HepG2 (cell line): ENCODE results near the gene PDGFA. TPM values are rescaled to one million over a fixed set of nuclear protein-coding genes. Genes with fewer than 3 reads are reported as not detected.

Source experiments
- BATF2 ChIP-seq: sonication (generic); formaldehyde crosslinking; IDR thresholded peaks from 2 replicates; pipeline ENCODE4 v1.8.0; 2022; ENCODE audit warnings: mild to moderate bottlenecking, missing genetic modification reagents, moderate library complexity
- BCL3 ChIP-seq: sonication (generic); formaldehyde crosslinking; IDR thresholded peaks from 2 replicates; pipeline ENCODE4 v1.5.1; 2020; ENCODE audit warnings: mild to moderate bottlenecking, missing genetic modification reagents, moderate library complexity
- DMAP1 ChIP-seq: IDR thresholded peaks from 2 replicates; pipeline ENCODE4 v1.6.1; 2016
- E2F2 ChIP-seq: sonication (generic); formaldehyde crosslinking; IDR thresholded peaks from 2 replicates; pipeline ENCODE4 v1.4.0; 2020; ENCODE audit warnings: missing genetic modification reagents, borderline replicate concordance
- FOXA1 ChIP-seq, 2 experiments: fragments of 450-650 bp in 1 of 2; sonication (generic) in 1 of 2; formaldehyde crosslinking in 1 of 2; IDR thresholded peaks; 2 replicates each; pipeline versions ENCODE4 v1.4.0 to v1.6.1; 2016 to 2020; ENCODE audit warnings: missing genetic modification reagents in 1 of 2
- JARID2 ChIP-seq: sonication (generic); formaldehyde crosslinking; IDR thresholded peaks from 2 replicates; pipeline ENCODE4 v1.8.1; 2023; ENCODE audit warnings: missing genetic modification reagents, inconsistent platforms; ENCODE audit not compliant: insufficient replicate concordance
- KLF16 ChIP-seq, 2 experiments: sonication (generic) in 1 of 2; formaldehyde crosslinking in 1 of 2; IDR thresholded peaks; 2 replicates each; pipeline versions ENCODE4 v1.6.1 to v1.8.0; 2016 to 2023; ENCODE audit warnings: missing genetic modification reagents in 2 of 2, missing compliant biosample characterization in 1 of 2
- PAXIP1 ChIP-seq: sonication (generic); formaldehyde crosslinking; conservative IDR thresholded peaks from 2 replicates; pipeline ENCODE4 v1.4.0; 2020; ENCODE audit warnings: mild to moderate bottlenecking, missing genetic modification reagents, moderate library complexity
- SRY ChIP-seq: sonication (generic); formaldehyde crosslinking; IDR thresholded peaks from 2 replicates; pipeline ENCODE4 v1.8.0; 2022; ENCODE audit warnings: mild to moderate bottlenecking, missing genetic modification reagents
- YEATS4 ChIP-seq: sonication (generic); formaldehyde crosslinking; IDR thresholded peaks from 2 replicates; pipeline ENCODE4 v1.4.0; 2020; ENCODE audit warnings: missing genetic modification reagents, borderline replicate concordance
- ZBTB49 ChIP-seq: sonication (generic); formaldehyde crosslinking; IDR thresholded peaks from 2 replicates; pipeline ENCODE4 v1.4.0; 2020; ENCODE audit warnings: missing genetic modification reagents, borderline replicate concordance
- ZMYM4 ChIP-seq: sonication (generic); formaldehyde crosslinking; IDR thresholded peaks from 2 replicates; pipeline ENCODE4 v1.8.1; 2023; ENCODE audit warnings: mild to moderate bottlenecking, missing genetic modification reagents
- ZNF230 ChIP-seq: sonication (generic); formaldehyde crosslinking; IDR thresholded peaks from 2 replicates; pipeline ENCODE4 v1.4.0; 2020; ENCODE audit warnings: mild to moderate bottlenecking, missing genetic modification reagents
- ZNF350 ChIP-seq: sonication (generic); formaldehyde crosslinking; IDR thresholded peaks from 2 replicates; pipeline ENCODE4 v1.4.0; 2020; ENCODE audit warnings: mild to moderate bottlenecking, low read depth, missing genetic modification reagents, borderline replicate concordance
- ZNF800 ChIP-seq: sonication (generic); formaldehyde crosslinking; IDR thresholded peaks from 2 replicates; pipeline ENCODE4 v1.4.0; 2020; ENCODE audit warnings: missing genetic modification reagents
- polyA plus RNA-seq, 8 experiments: library from polyadenylated mRNA; depleted of rRNA in 3 of 8; stranded (reverse) in 7 of 8; unstranded in 1 of 8; fragments of >200 nt; fragmentation: Illumina TruSeq in 4 of 8; extraction: Trizol in 4 of 8; gene quantifications; 2 replicates each; pipeline versions ENCODE4 v1.2.1 to v1.2.3, GENCODE V29; 2011 to 2016; ENCODE audit warnings: low read depth in 4 of 8, missing spikeins in 1 of 8, mixed read lengths in 1 of 8; ENCODE audit not compliant: insufficient read depth in 1 of 8
- total RNA-seq, 5 experiments: library from RNA; depleted of rRNA; stranded (reverse); fragments of >200 nt; fragmentation: Illumina TruSeq; extraction: Trizol; gene quantifications; 2 replicates each; pipeline ENCODE4 v1.2.3, GENCODE V29; 2016; ENCODE audit warnings: low read depth in 1 of 5

PDGFA gene
- total and polyA plus RNA-seq, 2 of the 13 experiments (the other 11 are each of a cell fraction or from before 2014, with no cell fraction given), result 1.5 to 3.4 TPM

GRCh38 chr7:471866-472639, 47.6 kb downstream of the PDGFA start (continued):
- TF ChIP-seq BCL3 (CRISPR knock-in tag) (0 out of 2 replicates have a peak, but pooled peaks have one; percentile 68), BATF2 (no peak), JARID2 (no peak), ZMYM4 (CRISPR knock-in tag) (0 out of 2 replicates have a peak, but pooled peaks have one; percentile 44), ZNF230 (CRISPR knock-in tag) (0 out of 2 replicates have a peak, but pooled peaks have one; percentile 7), ZNF800 (CRISPR knock-in tag) (no peak), KLF16 (CRISPR knock-in tag; IDR thresholded peaks at IDR 0.05) (no peak), DMAP1 (CRISPR knock-in tag) (0 out of 2 replicates have a peak, but pooled peaks have one; percentile 25), SRY (CRISPR knock-in tag) (no peak), PAXIP1 (peak; percentile 82), ZNF350 (CRISPR knock-in tag) (peak; percentile 42; the same call in 1 of the 2 replicates), FOXA1 (IDR thresholded peaks at IDR 0.05) (no peak), FOXA1 (CRISPR knock-in tag; IDR thresholded peaks at IDR 0.05) (peak; percentile 73), E2F2 (CRISPR knock-in tag) (peak; percentile 10; the same call in 1 of the 2 replicates), YEATS4 (CRISPR knock-in tag) (peak; percentile 26; the same call in 1 of the 2 replicates), ZBTB49 (no peak)
